Measurements from ENCODE around the gene PDIK1L.

Gene PDIK1L

GRCh38 chr1:26067432-26067911 is 44.2 kb upstream of the PDIK1L start, which contains the start of gene TRIM63:
Gene TRIM63 (minus strand): TSS chr1:26067630. CDS start chr1:26067494, 136 bp downstream.
- Histone ChIP-seq H3K4me1 (ENCODE audit: control insufficient read depth in 2 of 2, insufficient read depth in 1 of 2, low read depth in 1 of 2, low read length in 2 of 2) (no peaks in the 10 kb centered on the region), H4K8ac (ENCODE audit: low read depth, low read length) (no peak within 1 kb of the TSS), H3K14ac (ENCODE audit: low read length) (no peak within 1 kb of the TSS), H2AK5ac (ENCODE audit: low read depth, low read length) (no peak within 1 kb of the TSS), H2BK5ac (ENCODE audit: low read length) (no peak within 1 kb of the TSS), H3K4ac (ENCODE audit: low read length) (no peak within 1 kb of the TSS), H3K27me3 (ENCODE audit: control insufficient read depth in 3 of 3, insufficient read depth in 3 of 3, low read depth in 1 of 3, low read length in 3 of 3) (peaks cover 0 to 52% (median 0%) of the 10 kb centered on the region in 3 experiments), H3K9me3 (replicated peaks in 1 of 2; ENCODE audit: control insufficient read depth in 2 of 2, insufficient read depth in 1 of 2, low read depth in 1 of 2, low read length in 2 of 2) (no peaks in the 10 kb centered on the region), H3K79me1 (ENCODE audit: low read depth, low read length) (no peaks in the 10 kb centered on the region), H2BK15ac (ENCODE audit: low read length) (no peak within 1 kb of the TSS), H2AFZ (ENCODE audit: low read length) (no peak within 1 kb of the TSS), H3K9ac (ENCODE audit: low read depth, low read length, poor library complexity) (peak within 1 kb of the TSS; percentile 63), H4K91ac (ENCODE audit: low read depth, low read length, poor library complexity) (no peak within 1 kb of the TSS), H3K23ac (ENCODE audit: low read depth, low read length, poor library complexity) (peak within 1 kb of the TSS; percentile 25), H3K18ac (ENCODE audit: low read length) (no peak within 1 kb of the TSS), H2BK12ac (ENCODE audit: low read length) (no peak within 1 kb of the TSS), H3K36me3 (replicated peaks in 1 of 2; ENCODE audit: control insufficient read depth in 2 of 2, insufficient read depth in 2 of 2, low read length in 2 of 2) (no peaks in the 10 kb centered on the region), H3K4me2 (ENCODE audit: insufficient read depth, low read length, poor library complexity, severe bottlenecking) (no peak within 1 kb of the TSS), H3K27ac (replicated peaks; ENCODE audit: low read length) (no peak within 1 kb of the TSS), H2BK120ac (ENCODE audit: low read depth, low read length) (no peak within 1 kb of the TSS), H3K4me3 (ENCODE audit: low read length in 2 of 2) (no peak within 1 kb of the TSS)
- DNase-seq (ENCODE audit: low spot score): no peak
- WGBS, 2 donors (ENCODE audit: extremely low coverage in 2 of 2, insufficient read length in 2 of 2, insufficient replicate concordance in 1 of 2): no CpG with 5 or more reads among the region's 9 CpGs

- Histone ChIP-seq H3K4me1 (ENCODE audit: control insufficient read depth in 2 of 2, insufficient read depth in 1 of 2, low read depth in 1 of 2, low read length in 2 of 2) (no peaks in the 10 kb centered on the region), H3K4me3 (ENCODE audit: low read length in 2 of 2) (no peak overlapping the region), H3K4ac (ENCODE audit: low read length) (no peak overlapping the region), H3K14ac (ENCODE audit: low read length) (no peak overlapping the region), H2AFZ (ENCODE audit: low read length) (no peak overlapping the region), H3K79me1 (ENCODE audit: low read depth, low read length) (no peaks in the 10 kb centered on the region), H3K27me3 (ENCODE audit: control insufficient read depth in 3 of 3, insufficient read depth in 3 of 3, low read depth in 1 of 3, low read length in 3 of 3) (peaks cover 0 to 45% (median 0%) of the 10 kb centered on the region in 3 experiments), H2BK120ac (ENCODE audit: low read depth, low read length) (no peak overlapping the region), H3K9ac (ENCODE audit: low read depth, low read length, poor library complexity) (no peak overlapping the region), H3K36me3 (replicated peaks in 1 of 2; ENCODE audit: control insufficient read depth in 2 of 2, insufficient read depth in 2 of 2, low read length in 2 of 2) (no peaks in the 10 kb centered on the region), H4K8ac (ENCODE audit: low read depth, low read length) (no peak overlapping the region), H4K91ac (ENCODE audit: low read depth, low read length, poor library complexity) (no peak overlapping the region), H2BK12ac (ENCODE audit: low read length) (no peak overlapping the region), H3K27ac (replicated peaks; ENCODE audit: low read length) (no peak overlapping the region), H2BK15ac (ENCODE audit: low read length) (no peak overlapping the region), H3K23ac (ENCODE audit: low read depth, low read length, poor library complexity) (no peak overlapping the region), H2BK5ac (ENCODE audit: low read length) (no peak overlapping the region), H2AK5ac (ENCODE audit: low read depth, low read length) (no peak overlapping the region), H3K18ac (ENCODE audit: low read length) (no peak overlapping the region), H3K4me2 (ENCODE audit: insufficient read depth, low read length, poor library complexity, severe bottlenecking) (no peak overlapping the region), H3K9me3 (replicated peaks in 1 of 2; ENCODE audit: control insufficient read depth in 2 of 2, insufficient read depth in 1 of 2, low read depth in 1 of 2, low read length in 2 of 2) (no peaks in the 10 kb centered on the region)
- no peak for DNase-seq (ENCODE audit: low spot score)
- WGBS, 2 donors (ENCODE audit: extremely low coverage in 2 of 2, insufficient read length in 2 of 2, insufficient replicate concordance in 1 of 2): no CpG with 5 or more reads among the region's 1 CpG
Measured at GRCh38 chr1:26069941-26070295, 41.7 kb upstream of the PDIK1L start.

- Histone ChIP-seq H3K9ac (ENCODE audit: low read depth, low read length, poor library complexity) (no peak overlapping the region), H3K14ac (ENCODE audit: low read length) (no peak overlapping the region), H2BK5ac (ENCODE audit: low read length) (no peak overlapping the region), H3K27ac (replicated peaks; ENCODE audit: low read length) (no peak overlapping the region), H3K36me3 (replicated peaks in 1 of 2; ENCODE audit: control insufficient read depth in 2 of 2, insufficient read depth in 2 of 2, low read length in 2 of 2) (no peaks in the 10 kb centered on the region), H3K4me1 (ENCODE audit: control insufficient read depth in 2 of 2, insufficient read depth in 1 of 2, low read depth in 1 of 2, low read length in 2 of 2) (no peaks in the 10 kb centered on the region), H3K4me2 (ENCODE audit: insufficient read depth, low read length, poor library complexity, severe bottlenecking) (no peak overlapping the region), H3K4ac (ENCODE audit: low read length) (no peak overlapping the region), H3K27me3 (ENCODE audit: control insufficient read depth in 3 of 3, insufficient read depth in 3 of 3, low read depth in 1 of 3, low read length in 3 of 3) (peaks cover 0 to 45% (median 0%) of the 10 kb centered on the region in 3 experiments), H3K23ac (ENCODE audit: low read depth, low read length, poor library complexity) (no peak overlapping the region), H2BK12ac (ENCODE audit: low read length) (no peak overlapping the region), H2BK15ac (ENCODE audit: low read length) (no peak overlapping the region), H2AFZ (ENCODE audit: low read length) (no peak overlapping the region), H4K91ac (ENCODE audit: low read depth, low read length, poor library complexity) (no peak overlapping the region), H2BK120ac (ENCODE audit: low read depth, low read length) (no peak overlapping the region), H4K8ac (ENCODE audit: low read depth, low read length) (no peak overlapping the region), H3K4me3 (ENCODE audit: low read length in 2 of 2) (no peak overlapping the region), H2AK5ac (ENCODE audit: low read depth, low read length) (no peak overlapping the region), H3K18ac (ENCODE audit: low read length) (no peak overlapping the region), H3K9me3 (replicated peaks in 1 of 2; ENCODE audit: control insufficient read depth in 2 of 2, insufficient read depth in 1 of 2, low read depth in 1 of 2, low read length in 2 of 2) (no peaks in the 10 kb centered on the region), H3K79me1 (ENCODE audit: low read depth, low read length) (no peaks in the 10 kb centered on the region)
- no peak for DNase-seq (ENCODE audit: low spot score)
- WGBS, 2 donors (ENCODE audit: extremely low coverage in 2 of 2, insufficient read length in 2 of 2, insufficient replicate concordance in 1 of 2): no CpG with 5 or more reads among the region's 4 CpGs
Measured at GRCh38 chr1:26070296-26070962, 41.2 kb upstream of the PDIK1L start.

- Histone ChIP-seq H3K4me2 (ENCODE audit: insufficient read depth, low read length, poor library complexity, severe bottlenecking) (no peak overlapping the region), H4K8ac (ENCODE audit: low read depth, low read length) (no peak overlapping the region), H3K4me3 (ENCODE audit: low read length in 2 of 2) (no peak overlapping the region), H3K4me1 (ENCODE audit: control insufficient read depth in 2 of 2, insufficient read depth in 1 of 2, low read depth in 1 of 2, low read length in 2 of 2) (no peaks in the 10 kb centered on the region), H3K27ac (replicated peaks; ENCODE audit: low read length) (no peak overlapping the region), H3K14ac (ENCODE audit: low read length) (no peak overlapping the region), H2BK12ac (ENCODE audit: low read length) (no peak overlapping the region), H2BK120ac (ENCODE audit: low read depth, low read length) (no peak overlapping the region), H2AFZ (ENCODE audit: low read length) (no peak overlapping the region), H3K9me3 (replicated peaks in 1 of 2; ENCODE audit: control insufficient read depth in 2 of 2, insufficient read depth in 1 of 2, low read depth in 1 of 2, low read length in 2 of 2) (no peaks in the 10 kb centered on the region), H3K9ac (ENCODE audit: low read depth, low read length, poor library complexity) (no peak overlapping the region), H3K23ac (ENCODE audit: low read depth, low read length, poor library complexity) (no peak overlapping the region), H3K27me3 (ENCODE audit: control insufficient read depth in 3 of 3, insufficient read depth in 3 of 3, low read depth in 1 of 3, low read length in 3 of 3) (peaks cover 0 to 42% (median 0%) of the 10 kb centered on the region in 3 experiments), H3K36me3 (replicated peaks in 1 of 2; ENCODE audit: control insufficient read depth in 2 of 2, insufficient read depth in 2 of 2, low read length in 2 of 2) (no peaks in the 10 kb centered on the region), H4K91ac (ENCODE audit: low read depth, low read length, poor library complexity) (no peak overlapping the region), H3K18ac (ENCODE audit: low read length) (no peak overlapping the region), H3K4ac (ENCODE audit: low read length) (no peak overlapping the region), H3K79me1 (ENCODE audit: low read depth, low read length) (no peaks in the 10 kb centered on the region), H2AK5ac (ENCODE audit: low read depth, low read length) (no peak overlapping the region), H2BK15ac (ENCODE audit: low read length) (no peak overlapping the region), H2BK5ac (ENCODE audit: low read length) (no peak overlapping the region)
- no CpG with 5 or more reads among the region's 6 CpGs for WGBS, 2 donors (ENCODE audit: extremely low coverage in 2 of 2, insufficient read length in 2 of 2, insufficient replicate concordance in 1 of 2)
- no peak for DNase-seq (ENCODE audit: low spot score)
Measured at GRCh38 chr1:26070963-26071342, 40.7 kb upstream of the PDIK1L start.

Data from neuronal stem cell (in vitro differentiated cells).